Subcutaneous adipose tissue (tissue), 4 donors: ENCODE measurements around the gene ZNF557. TPM values are rescaled to one million over a fixed set of nuclear protein-coding genes. Genes with fewer than 3 reads are reported as not detected.

Experiments
- CTCF ChIP-seq: fragments of 450-650 bp; IDR thresholded peaks from one replicate; pipeline ENCODE4 v1.5.1; 2016; ENCODE audit warnings: low read depth, mild to moderate bottlenecking, control low read depth, antibody characterized with exemption, moderate library complexity
- total RNA-seq, 4 donors: library from RNA; depleted of rRNA; stranded (reverse); fragments of >200 nt; gene quantifications; one replicate each; pipeline ENCODE4 v1.1.0, GENCODE V29; 2016

ZNF557 gene
- total RNA-seq, 4 donors from 2014 or later: 7.9 to 9.1 (median 8.0) TPM

DNA sequence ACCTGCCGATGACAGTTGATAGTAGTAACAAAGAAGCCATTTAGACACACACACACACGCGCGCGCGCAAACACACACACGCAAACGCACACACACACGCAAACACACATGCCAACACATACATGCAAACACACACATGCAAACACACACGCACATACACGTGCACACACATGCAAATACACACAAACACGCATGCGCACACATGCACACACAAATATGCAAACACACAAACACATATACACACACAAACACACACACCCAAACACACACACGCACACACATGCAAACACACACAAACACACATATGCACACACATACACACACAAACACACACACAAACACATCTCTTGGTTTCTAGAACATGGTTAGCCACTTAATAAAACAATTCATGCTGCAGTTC is 50.1 kb downstream of the ZNF557 start:
- TF ChIP-seq CTCF: no peak

- TF ChIP-seq CTCF: no peak
These were observed 51.0 kb downstream of the ZNF557 start for GRCh38 chr19:7120499-7120898.

GRCh38 chr19:7122701-7123100 is 53.2 kb downstream of the ZNF557 start:
- no peak for TF ChIP-seq CTCF

GRCh38 chr19:7124782-7125181 is 55.3 kb downstream of the ZNF557 start:
- no peak for TF ChIP-seq CTCF

- no peak for TF ChIP-seq CTCF
These were observed 55.7 kb downstream of the ZNF557 start for GRCh38 chr19:7125221-7125620.

GRCh38 chr19:7126132-7126531 is 56.6 kb downstream of the ZNF557 start:
- TF ChIP-seq CTCF: no peak

GRCh38 chr19:7130043-7130442 is 60.5 kb downstream of the ZNF557 start:
- no peak for TF ChIP-seq CTCF
